ENCODE measurements around the gene CPA4. TPM values are rescaled to one million over a fixed set of nuclear protein-coding genes. Genes with fewer than 3 reads are reported as not detected.

Gene CPA4
- polyA plus RNA-seq, 2 donors: 8.4 to 41.2 TPM

DNA sequence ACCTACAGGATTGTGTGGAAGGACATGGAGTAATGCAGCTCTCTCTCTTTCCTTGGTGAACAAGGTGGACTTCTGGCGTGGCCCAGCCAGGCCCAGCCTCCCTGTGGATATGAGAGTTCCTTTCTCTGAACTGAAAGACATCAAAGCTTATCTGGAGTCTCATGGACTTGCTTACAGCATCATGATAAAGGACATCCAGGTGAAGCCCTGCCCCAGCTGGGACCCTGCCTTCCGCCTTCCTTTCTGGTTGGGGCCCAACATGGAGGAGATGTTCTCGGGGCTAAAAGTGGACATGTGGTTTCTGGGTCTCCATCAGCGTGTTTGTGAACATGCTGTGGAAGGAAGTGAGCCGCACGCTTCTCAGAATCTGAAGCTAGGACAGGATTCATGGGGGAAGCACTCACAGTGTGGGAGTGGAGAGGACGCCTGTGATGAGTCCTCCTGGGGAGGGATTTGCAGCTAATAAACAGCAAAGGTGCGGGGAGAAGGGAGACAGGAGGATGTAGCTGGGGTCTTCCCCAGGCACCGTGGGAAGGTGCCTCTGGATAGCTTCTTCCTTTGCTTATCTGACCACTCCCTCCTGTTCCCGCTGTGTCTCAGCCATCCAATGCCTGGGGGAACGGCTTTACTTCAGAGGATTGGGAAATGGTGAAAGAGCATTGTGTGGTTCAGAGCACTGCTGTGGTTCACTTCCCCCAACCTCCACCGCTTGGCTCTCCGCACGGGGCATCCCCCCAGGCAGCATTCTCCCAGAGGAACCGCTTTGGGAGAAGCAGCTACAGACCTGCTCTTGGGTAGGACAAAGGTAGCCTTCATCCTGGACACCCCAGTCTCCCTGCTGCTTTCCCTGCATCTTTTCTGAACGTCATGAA lies 57.2 kb downstream of the CPA4 start:
- H3K27ac ChIP-seq (ENCODE audit: low read depth in 2 of 2, low read length in 1 of 2): peak overlapping the region; percentile 11 to 44
- peaks cover 0 to 8% of the 10 kb centered on the region in 2 donors for H3K4me1 ChIP-seq (ENCODE audit: control insufficient read depth in 2 of 2, insufficient read depth in 2 of 2, low read length in 1 of 2)
- no peaks in the 10 kb centered on the region for H3K9me3 ChIP-seq (ENCODE audit: control insufficient read depth in 2 of 2, insufficient read depth in 1 of 2, low read depth in 1 of 2, low read length in 1 of 2)
- H3K36me3 ChIP-seq (ENCODE audit: control insufficient read depth in 2 of 2, insufficient read depth in 2 of 2, low read length in 1 of 2): no peaks in the 10 kb centered on the region
- H3K27me3 ChIP-seq (ENCODE audit: control insufficient read depth in 1 of 2, insufficient read depth in 2 of 2, low read length in 2 of 2): no peaks in the 10 kb centered on the region
- WGBS, 2 donors: 50 to 73% methylated on average over 16 of the region's 16 CpGs
- no peak overlapping the region for H3K4me3 ChIP-seq (ENCODE audit: low read depth in 1 of 2, low read length in 2 of 2)

DNA sequence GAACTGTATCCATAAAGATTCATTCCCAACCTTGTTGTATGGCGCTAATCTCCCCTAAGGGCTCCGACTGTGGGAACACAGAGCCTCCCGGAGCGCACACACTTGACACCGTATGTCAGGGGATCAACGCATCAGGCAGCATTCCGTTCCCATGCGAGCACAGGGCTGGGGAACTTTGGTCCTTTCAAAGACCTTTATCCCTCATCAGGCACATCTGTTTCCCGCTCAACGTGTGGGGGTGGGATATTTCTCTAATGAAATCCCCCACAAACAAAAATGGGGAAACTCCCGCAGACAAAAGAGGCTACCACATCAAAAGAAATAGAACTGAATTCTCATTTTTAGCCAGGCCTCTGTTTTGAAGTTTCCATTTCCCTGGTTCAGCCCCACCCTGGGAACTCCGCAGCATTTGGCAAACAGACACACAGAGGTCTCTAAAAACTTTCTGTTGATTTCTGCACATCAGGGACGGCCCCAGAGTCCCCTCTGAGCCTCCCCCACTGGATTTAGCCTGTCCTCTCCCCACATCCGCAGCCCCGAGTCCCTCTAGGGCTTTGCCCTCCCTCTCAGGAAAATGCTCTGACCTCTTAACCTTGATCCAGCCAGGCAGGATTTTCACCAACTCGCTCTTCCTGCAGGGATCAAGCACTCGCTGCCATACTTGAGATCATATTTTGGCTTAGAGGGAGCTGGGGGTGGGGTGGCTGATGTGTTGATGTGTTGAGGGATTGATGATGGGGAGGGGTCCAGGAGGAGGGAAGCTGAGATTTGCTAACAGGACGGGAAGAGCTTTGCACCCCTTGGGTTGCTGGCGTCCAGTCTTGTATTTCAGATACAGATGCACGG lies 58.2 kb downstream of the CPA4 start:
- Histone ChIP-seq H3K27ac (ENCODE audit: low read depth in 2 of 2, low read length in 1 of 2) (peak overlapping the region; percentile 25 to 36), H3K4me3 (ENCODE audit: low read depth in 1 of 2, low read length in 2 of 2) (no peak overlapping the region)

DNA sequence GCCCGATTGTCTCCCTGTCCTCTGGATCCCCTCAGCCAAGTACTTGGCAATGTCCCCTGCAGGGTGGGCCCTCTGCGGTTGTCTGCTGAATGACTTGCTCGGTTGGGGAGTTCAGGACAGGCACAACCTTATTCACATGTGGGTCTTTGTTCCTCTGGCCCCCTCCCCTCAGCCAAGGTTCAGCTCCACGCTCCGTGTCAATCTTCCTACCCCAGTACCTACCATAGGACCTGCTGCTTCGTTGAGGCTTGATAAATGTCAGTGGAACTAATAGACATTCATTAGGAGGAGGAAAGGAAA lies 58.8 kb downstream of the CPA4 start:
- H3K4me1 ChIP-seq (ENCODE audit: control insufficient read depth in 2 of 2, insufficient read depth in 2 of 2, low read length in 1 of 2): peaks cover 6 to 18% of the 10 kb centered on the region in 2 donors
- H3K9me3 ChIP-seq (ENCODE audit: control insufficient read depth in 2 of 2, insufficient read depth in 1 of 2, low read depth in 1 of 2, low read length in 1 of 2): no peaks in the 10 kb centered on the region
- no peaks in the 10 kb centered on the region for H3K27me3 ChIP-seq (ENCODE audit: control insufficient read depth in 1 of 2, insufficient read depth in 2 of 2, low read length in 2 of 2)
- peak overlapping the region in 1 of 2 donors; percentile 54 for H3K27ac ChIP-seq (ENCODE audit: low read depth in 2 of 2, low read length in 1 of 2)
- H3K36me3 ChIP-seq (ENCODE audit: control insufficient read depth in 2 of 2, insufficient read depth in 2 of 2, low read length in 1 of 2): no peaks in the 10 kb centered on the region
- 70 to 73% methylated on average over 6 of the region's 6 CpGs for WGBS, 2 donors
- no peak overlapping the region for H3K4me3 ChIP-seq (ENCODE audit: low read depth in 1 of 2, low read length in 2 of 2)

More for the DNA sequence above, 58.2 kb downstream of the CPA4 start:
- WGBS, 2 donors: 30 to 52% methylated on average over 20 of the region's 20 CpGs
- H3K4me1 ChIP-seq (ENCODE audit: control insufficient read depth in 2 of 2, insufficient read depth in 2 of 2, low read length in 1 of 2): peaks cover 4 to 12% of the 10 kb centered on the region in 2 donors
- no peaks in the 10 kb centered on the region for H3K27me3 ChIP-seq (ENCODE audit: control insufficient read depth in 1 of 2, insufficient read depth in 2 of 2, low read length in 2 of 2)
- no peaks in the 10 kb centered on the region for H3K36me3 ChIP-seq (ENCODE audit: control insufficient read depth in 2 of 2, insufficient read depth in 2 of 2, low read length in 1 of 2)
- H3K9me3 ChIP-seq (ENCODE audit: control insufficient read depth in 2 of 2, insufficient read depth in 1 of 2, low read depth in 1 of 2, low read length in 1 of 2): no peaks in the 10 kb centered on the region

DNA sequence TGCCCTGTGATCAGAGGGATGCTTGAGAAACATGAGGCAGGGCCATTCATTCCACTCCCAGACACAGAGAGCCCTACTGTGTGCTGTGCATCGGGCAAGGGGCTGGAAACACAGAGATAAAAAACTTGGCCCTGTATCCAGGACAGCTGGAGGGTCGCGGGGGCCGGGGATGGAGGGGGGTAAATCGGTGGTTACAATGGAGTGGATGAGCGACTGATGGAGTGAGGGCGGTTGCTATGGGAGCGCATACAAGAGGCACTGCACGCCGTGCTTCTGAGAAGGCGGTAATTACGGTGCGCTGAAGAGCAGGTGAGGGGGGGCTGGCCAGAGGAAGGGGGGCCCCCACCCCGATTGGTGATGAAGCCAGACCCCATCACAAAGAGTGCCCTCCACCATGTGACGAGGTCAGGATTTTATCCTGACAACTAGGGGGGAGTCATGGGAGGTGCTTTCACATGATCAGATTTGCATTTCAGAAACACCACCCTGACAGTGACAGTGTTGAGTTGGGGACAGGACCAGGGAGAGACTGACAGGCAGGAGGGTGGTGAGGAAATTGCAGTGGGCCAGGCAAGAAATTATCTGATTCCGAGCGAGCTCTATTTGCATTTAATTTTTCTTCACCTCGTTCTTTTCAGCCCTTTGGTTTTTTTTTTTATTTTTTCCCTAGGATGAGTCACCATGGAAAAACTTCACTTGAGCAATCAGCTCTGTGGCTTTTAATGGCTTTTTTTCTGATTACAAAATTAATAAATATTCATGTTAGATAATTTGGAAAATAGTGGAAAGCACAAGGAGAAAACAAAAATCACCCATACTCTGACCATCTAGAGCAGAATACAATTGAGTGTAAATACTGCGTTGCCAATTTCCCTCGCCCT lies 59.5 kb downstream of the CPA4 start:
- Histone ChIP-seq H3K4me3 (ENCODE audit: low read depth in 1 of 2, low read length in 2 of 2) (no peak overlapping the region), H3K4me1 (ENCODE audit: control insufficient read depth in 2 of 2, insufficient read depth in 2 of 2, low read length in 1 of 2) (peaks cover 8 to 19% of the 10 kb centered on the region in 2 donors), H3K36me3 (ENCODE audit: control insufficient read depth in 2 of 2, insufficient read depth in 2 of 2, low read length in 1 of 2) (no peaks in the 10 kb centered on the region), H3K27me3 (ENCODE audit: control insufficient read depth in 1 of 2, insufficient read depth in 2 of 2, low read length in 2 of 2) (no peaks in the 10 kb centered on the region), H3K27ac (ENCODE audit: low read depth in 2 of 2, low read length in 1 of 2) (peak overlapping the region in 1 of 2 donors; percentile 54), H3K9me3 (ENCODE audit: control insufficient read depth in 2 of 2, insufficient read depth in 1 of 2, low read depth in 1 of 2, low read length in 1 of 2) (no peaks in the 10 kb centered on the region)
- 47 to 51% methylated on average over 20 of the region's 20 CpGs for WGBS, 2 donors

DNA sequence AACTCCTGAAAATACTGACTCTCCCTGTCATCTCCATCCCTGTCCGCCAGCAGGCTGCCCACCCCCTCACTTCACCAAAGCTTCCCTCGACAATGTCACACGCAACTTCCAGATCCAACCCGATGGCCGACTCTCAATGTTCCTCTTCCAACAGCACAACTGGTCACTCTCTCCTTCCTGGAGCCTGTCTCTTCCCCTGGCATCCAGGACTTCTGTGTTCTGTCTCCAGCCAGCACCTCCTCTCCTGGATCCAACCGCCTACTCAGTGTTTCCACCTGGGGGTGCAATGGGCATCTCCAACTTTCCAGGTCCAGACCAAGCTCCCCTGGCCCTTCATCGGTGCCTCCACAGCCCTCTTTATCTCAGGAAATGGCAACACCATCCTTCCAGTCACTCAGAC lies 60.2 kb downstream of the CPA4 start:
- 88 to 93% methylated on average over 7 of the region's 7 CpGs for WGBS, 2 donors
- H3K36me3 ChIP-seq (ENCODE audit: control insufficient read depth in 2 of 2, insufficient read depth in 2 of 2, low read length in 1 of 2): no peaks in the 10 kb centered on the region
- H3K4me1 ChIP-seq (ENCODE audit: control insufficient read depth in 2 of 2, insufficient read depth in 2 of 2, low read length in 1 of 2): peaks cover 8 to 19% of the 10 kb centered on the region in 2 donors
- peak overlapping the region; percentile 28 to 35 for H3K27ac ChIP-seq (ENCODE audit: low read depth in 2 of 2, low read length in 1 of 2)
- no peaks in the 10 kb centered on the region for H3K27me3 ChIP-seq (ENCODE audit: control insufficient read depth in 1 of 2, insufficient read depth in 2 of 2, low read length in 2 of 2)
- H3K4me3 ChIP-seq (ENCODE audit: low read depth in 1 of 2, low read length in 2 of 2): no peak overlapping the region
- H3K9me3 ChIP-seq (ENCODE audit: control insufficient read depth in 2 of 2, insufficient read depth in 1 of 2, low read depth in 1 of 2, low read length in 1 of 2): no peaks in the 10 kb centered on the region

DNA sequence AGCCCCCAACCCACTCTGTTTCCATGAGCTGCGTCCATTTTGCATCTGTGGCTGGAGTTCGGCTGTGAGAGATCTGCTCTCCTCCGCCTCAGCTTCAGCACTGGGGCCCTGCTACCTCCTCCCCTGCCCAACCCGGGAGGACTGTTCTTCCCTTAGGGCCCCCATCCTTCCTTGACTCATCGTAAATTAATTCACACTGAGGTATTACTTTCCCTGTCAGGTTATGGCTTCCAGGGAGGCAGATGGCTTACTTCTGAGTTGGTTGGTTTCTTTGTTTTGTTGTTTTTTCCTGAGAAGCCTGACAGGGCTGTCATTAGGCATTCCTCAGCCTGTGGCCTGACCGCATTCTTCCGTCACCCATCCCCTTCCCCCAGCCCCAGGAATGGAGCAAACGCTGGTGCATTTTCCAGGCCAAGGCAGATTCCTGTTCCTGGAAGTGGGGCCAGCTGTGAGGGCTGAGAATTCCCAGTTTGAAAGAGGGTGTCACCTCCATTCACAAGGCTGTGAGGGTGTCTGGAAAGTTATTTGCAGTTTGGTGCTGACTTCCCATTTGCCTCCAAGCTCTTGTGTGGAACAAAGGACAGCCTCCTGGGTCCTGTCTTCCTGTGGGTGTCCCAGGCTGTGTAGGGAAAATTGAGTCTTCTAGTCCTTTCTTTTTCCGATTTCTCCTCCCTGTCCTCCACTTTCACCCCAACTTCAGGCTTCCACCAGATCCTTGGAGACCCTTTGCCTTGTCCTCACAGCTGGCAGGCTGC lies 63.3 kb downstream of the CPA4 start:
- Histone ChIP-seq H3K4me1 (ENCODE audit: control insufficient read depth in 2 of 2, insufficient read depth in 2 of 2, low read length in 1 of 2) (peaks cover 8 to 16% of the 10 kb centered on the region in 2 donors), H3K27ac (ENCODE audit: low read depth in 2 of 2, low read length in 1 of 2) (peak overlapping the region; percentile 83 to 91), H3K4me3 (ENCODE audit: low read depth in 1 of 2, low read length in 2 of 2) (no peak overlapping the region), H3K9me3 (ENCODE audit: control insufficient read depth in 2 of 2, insufficient read depth in 1 of 2, low read depth in 1 of 2, low read length in 1 of 2) (peaks cover 3% of the 10 kb centered on the region in 2 donors), H3K36me3 (ENCODE audit: control insufficient read depth in 2 of 2, insufficient read depth in 2 of 2, low read length in 1 of 2) (no peaks in the 10 kb centered on the region), H3K27me3 (ENCODE audit: control insufficient read depth in 1 of 2, insufficient read depth in 2 of 2, low read length in 2 of 2) (no peaks in the 10 kb centered on the region)
- WGBS, 2 donors: 33 to 46% methylated on average over 9 of the region's 9 CpGs

DNA sequence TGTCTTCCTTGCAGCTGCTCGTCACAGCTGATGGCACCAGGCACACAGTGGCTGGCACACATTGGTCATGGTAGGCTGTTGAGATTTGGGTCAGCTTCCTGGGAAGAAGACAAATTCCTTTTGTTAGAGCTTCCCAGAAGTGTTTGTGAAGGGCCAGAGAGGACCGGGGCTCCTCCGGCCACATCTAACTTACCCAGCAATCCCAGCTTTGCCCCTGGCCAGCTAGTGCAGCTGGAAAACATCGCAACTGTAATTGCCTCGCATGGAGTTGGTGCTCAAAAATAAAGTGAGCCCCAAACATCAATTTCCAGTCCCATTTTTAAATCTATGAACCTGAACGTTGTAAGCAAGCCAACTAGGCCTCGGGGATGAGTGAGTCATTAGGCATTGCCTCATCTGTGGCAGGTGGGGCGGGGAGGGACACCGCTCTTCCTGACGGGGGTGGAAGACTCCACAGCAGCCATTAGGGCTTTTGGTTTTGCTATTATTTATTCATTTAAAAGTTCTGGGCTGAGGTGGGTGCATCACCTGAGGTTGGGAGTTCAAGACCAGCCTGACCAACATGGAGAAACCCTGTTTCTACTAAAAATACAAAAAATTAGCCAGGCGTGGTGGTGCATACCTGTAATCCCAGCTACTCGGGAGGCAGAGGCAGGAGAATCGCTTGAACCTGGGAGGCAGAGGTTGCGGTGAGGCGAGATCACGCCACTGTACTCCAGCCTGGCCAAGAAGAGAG lies 64.1 kb downstream of the CPA4 start:
- peaks cover 8 to 12% of the 10 kb centered on the region in 2 donors for H3K4me1 ChIP-seq (ENCODE audit: control insufficient read depth in 2 of 2, insufficient read depth in 2 of 2, low read length in 1 of 2)
- no peaks in the 10 kb centered on the region for H3K36me3 ChIP-seq (ENCODE audit: control insufficient read depth in 2 of 2, insufficient read depth in 2 of 2, low read length in 1 of 2)
- peaks cover 3% of the 10 kb centered on the region in 2 donors for H3K9me3 ChIP-seq (ENCODE audit: control insufficient read depth in 2 of 2, insufficient read depth in 1 of 2, low read depth in 1 of 2, low read length in 1 of 2)
- no peak overlapping the region for H3K4me3 ChIP-seq (ENCODE audit: low read depth in 1 of 2, low read length in 2 of 2)
- H3K27me3 ChIP-seq (ENCODE audit: control insufficient read depth in 1 of 2, insufficient read depth in 2 of 2, low read length in 2 of 2): no peaks in the 10 kb centered on the region
- 48 to 65% methylated on average over 16 of the region's 16 CpGs for WGBS, 2 donors
- peak overlapping the region; percentile 83 to 91 for H3K27ac ChIP-seq (ENCODE audit: low read depth in 2 of 2, low read length in 1 of 2)

DNA sequence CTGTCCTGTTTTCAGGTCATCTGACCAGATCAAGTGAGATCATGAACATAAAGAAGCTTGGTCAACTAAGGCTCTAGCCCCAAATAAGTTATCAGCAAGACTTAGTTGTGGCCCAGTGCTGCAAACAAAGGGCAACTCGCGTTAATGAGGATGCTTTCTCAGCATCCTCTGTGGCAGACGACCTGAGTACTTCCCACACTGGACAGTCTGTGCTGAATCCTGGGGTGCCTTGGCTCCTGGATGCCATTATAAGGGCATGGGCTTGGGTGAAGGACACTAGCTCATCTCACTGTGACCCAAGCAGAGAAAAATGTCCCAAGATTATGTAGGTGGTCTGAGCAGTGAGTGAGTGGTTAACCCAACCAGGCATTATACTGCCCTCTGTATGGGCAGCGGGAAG lies 65.5 kb downstream of the CPA4 start:
- no peaks in the 10 kb centered on the region for H3K36me3 ChIP-seq (ENCODE audit: control insufficient read depth in 2 of 2, insufficient read depth in 2 of 2, low read length in 1 of 2)
- 95% methylated on average over 4 of the region's 4 CpGs for WGBS, 2 donors
- H3K27me3 ChIP-seq (ENCODE audit: control insufficient read depth in 1 of 2, insufficient read depth in 2 of 2, low read length in 2 of 2): no peaks in the 10 kb centered on the region
- peaks cover 3% of the 10 kb centered on the region in 2 donors for H3K9me3 ChIP-seq (ENCODE audit: control insufficient read depth in 2 of 2, insufficient read depth in 1 of 2, low read depth in 1 of 2, low read length in 1 of 2)
- H3K4me1 ChIP-seq (ENCODE audit: control insufficient read depth in 2 of 2, insufficient read depth in 2 of 2, low read length in 1 of 2): peaks cover 8 to 12% of the 10 kb centered on the region in 2 donors
- no peak overlapping the region for H3K4me3 ChIP-seq (ENCODE audit: low read depth in 1 of 2, low read length in 2 of 2)
- no peak overlapping the region for H3K27ac ChIP-seq (ENCODE audit: low read depth in 2 of 2, low read length in 1 of 2)

Data from esophagus (tissue), 2 donors.